A549 (cell line): ENCODE measurements around the gene YIF1B.

ENCODE experiments used
- CHD2 ChIP-seq: fragments of 150-350 bp; IDR thresholded peaks from 2 replicates; pipeline ENCODE4 v1.6.1; 2014; ENCODE audit warnings: low read length; ENCODE audit not compliant: partially characterized antibody
- CTCF ChIP-seq: fragments of >200 bp; sonication (Bioruptor Twin); formaldehyde crosslinking; IDR thresholded peaks from 3 replicates; pipeline ENCODE4 v1.5.1; 2016
- JUN ChIP-seq, 2 experiments: fragments of >200 bp; sonication (Bioruptor Twin); formaldehyde crosslinking; IDR thresholded peaks; 2 replicates in 1 of 2; 3 replicates in 1 of 2; pipeline ENCODE4 v1.6.1; 2016 to 2017
- KDM5A ChIP-seq: fragments of 200-600 bp; sonication (generic); IDR thresholded peaks from 2 replicates; pipeline ENCODE4 v1.6.1; 2016; ENCODE audit warnings: antibody characterized with exemption, mild to moderate bottlenecking
- NFE2L2 ChIP-seq: fragments of 150-350 bp; conservative IDR thresholded peaks from 2 replicates; pipeline ENCODE4 v1.6.1; 2014; ENCODE audit warnings: low read length
- NPAS2 ChIP-seq: fragments of 250-450 bp; sonication (Bioruptor Pico); IDR thresholded peaks from 2 replicates; pipeline ENCODE4 v1.8.0; 2022; ENCODE audit warnings: mild to moderate bottlenecking, moderate library complexity, borderline replicate concordance
- RAD21 ChIP-seq, 2 experiments: fragments of >200 bp in 1 of 2; sonication (Bioruptor Twin) in 1 of 2; formaldehyde crosslinking in 1 of 2; IDR thresholded peaks in 1 of 2; conservative IDR thresholded peaks in 1 of 2; 2 replicates in 1 of 2; 3 replicates in 1 of 2; pipeline ENCODE4 v1.6.1; 2012 to 2018; ENCODE audit warnings: inconsistent platforms in 1 of 2
- RNF2 ChIP-seq: fragments of 200-600 bp; sonication (generic); IDR thresholded peaks from 2 replicates; pipeline ENCODE4 v1.6.1; 2016; ENCODE audit warnings: low read depth, mild to moderate bottlenecking, antibody characterized with exemption, moderate library complexity, borderline replicate concordance
- TF ChIP-seq, protein P1 (sequence below): fragments of 200-600 bp; sonication (generic); IDR thresholded peaks from 2 replicates; pipeline ENCODE4 v1.6.1; 2016; ENCODE audit warnings: antibody characterized with exemption, mild to moderate bottlenecking, moderate library complexity
- TF ChIP-seq, protein P2 (sequence below): IDR thresholded peaks from 2 replicates; pipeline ENCODE4 v1.6.1; 2012; ENCODE audit warnings: low read depth, borderline replicate concordance

- TF ChIP-seq CTCF: no peak
- TF ChIP-seq, protein P1, sequence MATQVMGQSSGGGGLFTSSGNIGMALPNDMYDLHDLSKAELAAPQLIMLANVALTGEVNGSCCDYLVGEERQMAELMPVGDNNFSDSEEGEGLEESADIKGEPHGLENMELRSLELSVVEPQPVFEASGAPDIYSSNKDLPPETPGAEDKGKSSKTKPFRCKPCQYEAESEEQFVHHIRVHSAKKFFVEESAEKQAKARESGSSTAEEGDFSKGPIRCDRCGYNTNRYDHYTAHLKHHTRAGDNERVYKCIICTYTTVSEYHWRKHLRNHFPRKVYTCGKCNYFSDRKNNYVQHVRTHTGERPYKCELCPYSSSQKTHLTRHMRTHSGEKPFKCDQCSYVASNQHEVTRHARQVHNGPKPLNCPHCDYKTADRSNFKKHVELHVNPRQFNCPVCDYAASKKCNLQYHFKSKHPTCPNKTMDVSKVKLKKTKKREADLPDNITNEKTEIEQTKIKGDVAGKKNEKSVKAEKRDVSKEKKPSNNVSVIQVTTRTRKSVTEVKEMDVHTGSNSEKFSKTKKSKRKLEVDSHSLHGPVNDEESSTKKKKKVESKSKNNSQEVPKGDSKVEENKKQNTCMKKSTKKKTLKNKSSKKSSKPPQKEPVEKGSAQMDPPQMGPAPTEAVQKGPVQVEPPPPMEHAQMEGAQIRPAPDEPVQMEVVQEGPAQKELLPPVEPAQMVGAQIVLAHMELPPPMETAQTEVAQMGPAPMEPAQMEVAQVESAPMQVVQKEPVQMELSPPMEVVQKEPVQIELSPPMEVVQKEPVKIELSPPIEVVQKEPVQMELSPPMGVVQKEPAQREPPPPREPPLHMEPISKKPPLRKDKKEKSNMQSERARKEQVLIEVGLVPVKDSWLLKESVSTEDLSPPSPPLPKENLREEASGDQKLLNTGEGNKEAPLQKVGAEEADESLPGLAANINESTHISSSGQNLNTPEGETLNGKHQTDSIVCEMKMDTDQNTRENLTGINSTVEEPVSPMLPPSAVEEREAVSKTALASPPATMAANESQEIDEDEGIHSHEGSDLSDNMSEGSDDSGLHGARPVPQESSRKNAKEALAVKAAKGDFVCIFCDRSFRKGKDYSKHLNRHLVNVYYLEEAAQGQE: no peak
- no peak for TF ChIP-seq JUN (IDR thresholded peaks at IDR 0.05)
- no peak for TF ChIP-seq RNF2
- TF ChIP-seq RAD21 (conservative IDR thresholded peaks at IDR 0.05 in 1 of 2, IDR thresholded peaks at IDR 0.05 in 1 of 2): no peak
- TF ChIP-seq NFE2L2: no peak
- TF ChIP-seq NPAS2 (CRISPR knock-in tag): no peak
- TF ChIP-seq KDM5A: no peak
- TF ChIP-seq CHD2: no peak
- TF ChIP-seq, protein P2, sequence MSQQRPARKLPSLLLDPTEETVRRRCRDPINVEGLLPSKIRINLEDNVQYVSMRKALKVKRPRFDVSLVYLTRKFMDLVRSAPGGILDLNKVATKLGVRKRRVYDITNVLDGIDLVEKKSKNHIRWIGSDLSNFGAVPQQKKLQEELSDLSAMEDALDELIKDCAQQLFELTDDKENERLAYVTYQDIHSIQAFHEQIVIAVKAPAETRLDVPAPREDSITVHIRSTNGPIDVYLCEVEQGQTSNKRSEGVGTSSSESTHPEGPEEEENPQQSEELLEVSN: no peak
Observed at GRCh38 chr19:38298821-38299680, 16.7 kb downstream of the YIF1B start.
